NB4 (cell line): ENCODE measurements around the gene TMED6.

ENCODE experiments used
- DNase-seq: peaks from one replicate; pipeline ENCODE4 v3.0.0; 2010; ENCODE audit warnings: low read depth
- H3K4me3 ChIP-seq: one replicate; pipeline ENCODE4 v1.5.1; 2011; ENCODE audit warnings: mild to moderate bottlenecking, low read depth, low read length, moderate library complexity
- MYC ChIP-seq: IDR thresholded peaks from 2 replicates; pipeline ENCODE4 v1.6.1; 2011; ENCODE audit warnings: low read depth, low read length
- POLR2A ChIP-seq: IDR thresholded peaks from 2 replicates; pipeline ENCODE4 v1.6.1; 2011; ENCODE audit warnings: mild to moderate bottlenecking; ENCODE audit not compliant: insufficient read length; ENCODE audit errors: extremely low read depth
- TF ChIP-seq, protein P1 (sequence below): IDR thresholded peaks from 2 replicates; pipeline ENCODE4 v1.6.1; 2011; ENCODE audit warnings: low read depth, low read length
- TF ChIP-seq, protein P2 (sequence below): IDR thresholded peaks from one replicate; pipeline ENCODE4 v1.5.1; 2012; ENCODE audit warnings: low read depth, low read length

The TMED6 gene

DNA sequence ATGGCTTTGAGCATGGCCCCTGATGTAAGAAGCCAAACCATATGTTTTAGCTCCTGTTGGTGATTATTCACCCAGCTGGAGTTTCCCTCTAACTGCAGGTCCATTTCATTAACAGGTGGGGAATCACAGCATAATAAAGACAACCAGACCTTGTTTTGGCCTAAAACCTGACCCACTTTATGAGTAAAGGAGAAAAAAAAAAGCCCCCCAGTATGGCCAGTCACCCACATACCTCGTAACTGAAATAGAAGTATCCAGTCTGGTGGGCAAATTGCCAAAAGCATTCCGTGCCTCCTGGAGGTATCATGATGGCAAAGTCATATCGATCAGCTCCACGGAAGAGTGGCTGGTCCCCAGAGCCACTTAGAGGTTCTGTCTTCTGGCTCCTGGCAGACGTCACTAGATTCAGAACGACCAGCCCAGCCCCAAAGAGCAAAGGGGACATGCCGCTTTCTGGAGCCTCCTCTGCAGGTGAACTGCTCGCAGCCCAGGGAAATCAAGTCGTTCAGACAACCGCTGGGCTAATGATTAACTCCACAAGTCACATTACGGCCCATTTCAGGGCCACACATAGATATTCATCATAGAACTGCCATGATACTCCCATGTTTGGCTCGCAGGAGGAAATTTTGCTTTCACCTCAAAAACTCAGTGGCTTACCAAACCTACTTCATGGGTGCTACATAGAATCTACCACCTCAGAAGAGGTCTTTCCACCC is at the start of gene TMED6:
TSS of gene TMED6 (minus strand) at position 478 of the 719 bp plus-strand sequence. CDS start at position 445, 33 bp downstream.
- H3K4me3 ChIP-seq, result no peak within 1 kb of the TSS
- DNase-seq, result no peak
- TF ChIP-seq, protein P1, sequence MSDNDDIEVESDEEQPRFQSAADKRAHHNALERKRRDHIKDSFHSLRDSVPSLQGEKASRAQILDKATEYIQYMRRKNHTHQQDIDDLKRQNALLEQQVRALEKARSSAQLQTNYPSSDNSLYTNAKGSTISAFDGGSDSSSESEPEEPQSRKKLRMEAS, result no peak
- TF ChIP-seq POLR2A (no peak), MYC (no peak)
- TF ChIP-seq, protein P2, sequence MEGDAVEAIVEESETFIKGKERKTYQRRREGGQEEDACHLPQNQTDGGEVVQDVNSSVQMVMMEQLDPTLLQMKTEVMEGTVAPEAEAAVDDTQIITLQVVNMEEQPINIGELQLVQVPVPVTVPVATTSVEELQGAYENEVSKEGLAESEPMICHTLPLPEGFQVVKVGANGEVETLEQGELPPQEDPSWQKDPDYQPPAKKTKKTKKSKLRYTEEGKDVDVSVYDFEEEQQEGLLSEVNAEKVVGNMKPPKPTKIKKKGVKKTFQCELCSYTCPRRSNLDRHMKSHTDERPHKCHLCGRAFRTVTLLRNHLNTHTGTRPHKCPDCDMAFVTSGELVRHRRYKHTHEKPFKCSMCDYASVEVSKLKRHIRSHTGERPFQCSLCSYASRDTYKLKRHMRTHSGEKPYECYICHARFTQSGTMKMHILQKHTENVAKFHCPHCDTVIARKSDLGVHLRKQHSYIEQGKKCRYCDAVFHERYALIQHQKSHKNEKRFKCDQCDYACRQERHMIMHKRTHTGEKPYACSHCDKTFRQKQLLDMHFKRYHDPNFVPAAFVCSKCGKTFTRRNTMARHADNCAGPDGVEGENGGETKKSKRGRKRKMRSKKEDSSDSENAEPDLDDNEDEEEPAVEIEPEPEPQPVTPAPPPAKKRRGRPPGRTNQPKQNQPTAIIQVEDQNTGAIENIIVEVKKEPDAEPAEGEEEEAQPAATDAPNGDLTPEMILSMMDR, result no peak

DNA sequence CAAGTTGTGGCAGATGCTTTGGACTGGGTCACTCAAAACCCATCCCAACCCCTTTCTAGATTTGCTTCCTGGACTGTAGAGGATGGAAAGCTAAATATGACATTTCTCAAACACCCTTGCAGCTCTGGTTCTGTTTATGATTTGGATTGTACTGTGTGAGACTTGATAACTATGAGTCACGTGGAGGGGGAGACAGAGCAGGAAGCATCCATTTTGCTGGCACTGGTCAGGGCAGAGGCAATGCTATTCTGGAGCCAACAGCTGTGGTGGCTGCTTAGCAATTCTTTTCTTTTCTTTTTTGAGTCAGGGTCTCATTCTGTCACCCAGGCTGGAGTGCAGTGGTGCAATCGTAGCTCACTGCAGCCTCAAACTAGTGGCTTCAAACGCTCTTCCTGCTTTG is 47.8 kb upstream of the TMED6 start:
- peak; percentile 59 for DNase-seq
- TF ChIP-seq POLR2A (no peak), MYC (no peak)
- TF ChIP-seq, protein P1, result no peak
- TF ChIP-seq, protein P2, result no peak

DNA sequence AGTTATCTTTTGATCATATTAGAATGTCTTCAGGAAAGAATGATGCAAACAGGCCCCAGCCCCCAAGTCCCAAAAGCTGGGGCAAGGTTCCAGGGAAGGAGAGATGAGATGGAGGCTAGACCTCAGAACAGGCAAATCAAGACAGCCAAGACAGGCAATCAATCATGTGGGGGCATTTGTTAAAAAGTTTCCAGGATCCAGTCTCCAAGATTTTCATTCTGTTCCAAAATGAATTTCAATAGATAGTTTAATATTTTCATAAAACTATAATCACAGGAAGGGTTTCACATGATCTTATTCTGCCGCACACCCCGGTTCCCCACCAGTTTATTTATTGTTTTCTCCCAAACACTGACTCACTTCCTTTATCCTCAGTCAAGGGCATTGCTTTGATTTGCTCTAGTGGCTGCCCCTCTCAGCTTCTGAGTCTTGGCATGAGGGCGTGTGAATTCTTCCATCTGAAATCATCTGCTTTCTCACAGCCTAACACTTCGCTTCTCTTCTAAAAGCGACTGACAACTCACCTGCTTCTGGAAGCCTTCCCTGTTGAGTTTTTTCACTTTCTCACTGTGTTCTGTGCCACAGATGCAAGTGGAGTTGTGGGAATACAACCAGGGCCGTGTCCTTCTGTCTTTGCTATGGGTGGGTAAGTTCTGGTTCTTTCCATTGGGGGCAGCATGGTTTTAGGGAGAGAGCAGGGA is 46.4 kb upstream of the TMED6 start:
- H3K4me3 ChIP-seq, result no peak overlapping the region
- TF ChIP-seq, protein P1, result no peak
- TF ChIP-seq MYC, result no peak
- TF ChIP-seq, protein P2, result peak; percentile 30
- TF ChIP-seq POLR2A, result no peak
- peak; percentile 51 for DNase-seq

More for the DNA sequence above, 47.8 kb upstream of the TMED6 start:
- H3K4me3 ChIP-seq, result no peak overlapping the region

DNA sequence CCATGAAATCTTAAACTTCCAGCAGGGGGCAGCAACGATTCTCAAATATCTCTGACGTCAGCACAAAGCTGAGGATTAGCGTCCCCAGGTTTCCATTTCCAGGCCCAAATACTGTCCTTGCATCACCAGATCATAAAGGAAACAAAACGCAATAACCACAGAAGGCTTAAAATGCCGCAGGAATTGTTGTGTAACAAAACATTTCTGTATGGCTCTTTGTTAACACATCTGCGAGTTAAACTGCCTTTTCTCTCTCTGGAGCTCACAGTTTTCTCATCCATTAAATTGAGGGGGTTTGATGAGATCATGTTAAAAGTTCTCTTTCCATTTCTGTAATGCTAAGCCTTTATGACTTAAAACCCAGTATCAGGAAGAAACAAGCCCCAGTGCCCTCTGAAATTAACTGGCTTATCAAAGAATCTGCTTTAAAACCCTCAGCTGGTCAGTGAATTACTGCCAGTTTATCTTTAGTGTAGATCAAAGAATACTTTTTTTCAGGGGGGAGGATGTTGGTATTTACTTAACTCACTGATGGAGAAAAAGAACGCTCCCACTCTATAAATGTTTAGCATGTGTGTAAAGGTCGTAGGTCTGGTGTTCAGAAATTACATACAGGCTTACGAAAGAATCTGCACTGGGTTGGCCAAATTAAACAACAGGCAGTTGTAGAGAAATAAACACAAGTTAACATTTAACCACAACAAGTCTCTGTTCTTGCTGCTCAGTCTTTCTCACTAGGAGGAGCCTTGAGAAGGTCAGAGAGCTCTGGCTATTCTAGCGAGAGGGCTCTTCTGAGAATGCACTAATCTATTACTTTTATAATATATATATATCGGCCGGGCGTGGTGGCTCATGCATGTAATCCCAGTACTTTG is 44.8 kb upstream of the TMED6 start:
- TF ChIP-seq, protein P2, result peak; percentile 41
- TF ChIP-seq POLR2A (no peak), MYC (peak; percentile 72)
- TF ChIP-seq, protein P1, result peak; percentile 62
- H3K4me3 ChIP-seq, result peak overlapping the region; percentile 39

GRCh38 chr16:69395859-69396186 is 44.2 kb upstream of the TMED6 start:
- DNase-seq, result no peak
- no peak overlapping the region for H3K4me3 ChIP-seq
- TF ChIP-seq, protein P2, result no peak
- TF ChIP-seq POLR2A (no peak), MYC (no peak)
- TF ChIP-seq, protein P1, result no peak

More for the DNA sequence above, 44.8 kb upstream of the TMED6 start:
- DNase-seq, result peak; percentile 98
